Smooth muscle cell (in vitro differentiated cells): ENCODE data around the gene CCDC87. TPM values are rescaled to one million over a fixed set of nuclear protein-coding genes. Genes with fewer than 3 reads are reported as not detected.

Experiments used
- DNase-seq: peaks from one replicate; lab custom pipeline; 2025; ENCODE audit not compliant: unreplicated experiment; lab: John Stamatoyannopoulos, UW
- H2AFZ ChIP-seq: fragments of 200-600 bp; sonication (generic); 2 replicates; pipeline ENCODE4 v1.6.0; 2016; ENCODE audit warnings: antibody characterized with exemption, low read depth, mild to moderate bottlenecking
- H3F3A ChIP-seq: fragments of 200-600 bp; sonication (generic); 2 replicates; pipeline ENCODE4 v1.6.0; 2017; ENCODE audit warnings: antibody characterized with exemption, low read depth
- H3K27ac ChIP-seq: fragments of 200-600 bp; sonication (generic); 2 replicates; pipeline ENCODE4 v1.5.1; 2016; ENCODE audit warnings: low read depth, mild to moderate bottlenecking
- H3K27me3 ChIP-seq: fragments of 200-600 bp; sonication (generic); 2 replicates; pipeline ENCODE4 v1.6.1; 2016; ENCODE audit warnings: low read depth, mild to moderate bottlenecking
- H3K36me3 ChIP-seq: fragments of 200-600 bp; sonication (generic); 2 replicates; pipeline ENCODE4 v1.5.1; 2016; ENCODE audit warnings: low read depth
- H3K4me1 ChIP-seq: fragments of 200-600 bp; sonication (generic); 2 replicates; pipeline ENCODE4 v1.5.1; 2016; ENCODE audit warnings: low read depth
- H3K4me2 ChIP-seq: fragments of 200-600 bp; sonication (generic); 2 replicates; pipeline ENCODE4 v1.6.0; 2016; ENCODE audit warnings: mild to moderate bottlenecking
- H3K4me3 ChIP-seq: fragments of 200-600 bp; sonication (generic); 2 replicates; pipeline ENCODE4 v1.5.1; 2016; ENCODE audit warnings: mild to moderate bottlenecking
- H3K79me2 ChIP-seq: fragments of 200-600 bp; sonication (generic); 2 replicates; pipeline ENCODE4 v1.6.0; 2016; ENCODE audit warnings: low read depth, mild to moderate bottlenecking
- H3K9ac ChIP-seq: fragments of 200-600 bp; sonication (generic); 2 replicates; pipeline ENCODE4 v1.6.0; 2016; ENCODE audit warnings: low read depth
- H3K9me3 ChIP-seq: fragments of 200-600 bp; sonication (generic); replicated peaks from 2 replicates; pipeline ENCODE4 v1.5.1; 2016; ENCODE audit warnings: low read depth
- H4K20me1 ChIP-seq: fragments of 200-600 bp; sonication (generic); 2 replicates; pipeline ENCODE4 v1.6.0; 2016; ENCODE audit warnings: low read depth
- CTCF ChIP-seq: fragments of 200-600 bp; sonication (generic); IDR thresholded peaks from 2 replicates; pipeline ENCODE4 v1.5.1; 2017; ENCODE audit warnings: borderline replicate concordance, mild to moderate bottlenecking, antibody characterized with exemption; ENCODE audit not compliant: insufficient read depth, poor library complexity, severe bottlenecking
- WGBS: methylation state at CpG from one replicate; pipeline ENCODE4 v1.1.7; 2016; ENCODE audit warnings: low lambda C conversion rate; 5-methylcytosine and 5-hydroxymethylcytosine counted together
- polyA plus RNA-seq: library from polyadenylated mRNA; unstranded; fragments of >200 nt; fragmentation: Nextera tagmentation; extraction: Ambion mirVana; gene quantifications from 2 replicates; pipeline ENCODE4 v1.2.1, GENCODE V29; 2016
- total RNA-seq: library from RNA; depleted of rRNA; stranded (reverse); fragments of >200 nt; gene quantifications from 2 replicates; pipeline ENCODE4 v1.2.3, GENCODE V29; 2014

CCDC87 gene
- total and polyA plus RNA-seq, 2 experiments from 2014 or later, result 0.56 to 2.5 TPM

- Histone ChIP-seq H3F3A (no peaks in the 10 kb centered on the region), H3K4me1 (peaks cover 11% of the 10 kb centered on the region), H3K79me2 (no peaks in the 10 kb centered on the region), H3K27me3 (no peaks in the 10 kb centered on the region), H3K36me3 (no peaks in the 10 kb centered on the region), H3K9me3 (no peaks in the 10 kb centered on the region), H3K27ac (no peak overlapping the region), H4K20me1 (no peaks in the 10 kb centered on the region), H3K9ac (no peak overlapping the region), H3K4me3 (no peak overlapping the region), H3K4me2 (no peak overlapping the region), H2AFZ (no peak overlapping the region)
- DNase-seq, result no peak
- WGBS, result 39% methylated on average over 5 of the region's 5 CpGs
- TF ChIP-seq CTCF, result no peak
Measured at GRCh38 chr11:66570079-66570849, 22.6 kb downstream of the CCDC87 start.

- no peak for DNase-seq
- no peaks in the 10 kb centered on the region for H3F3A ChIP-seq
- H3K36me3 ChIP-seq, result no peaks in the 10 kb centered on the region
- TF ChIP-seq CTCF, result no peak
- WGBS, result 94% methylated on average over 7 of the region's 7 CpGs
- no peak overlapping the region for H3K4me2 ChIP-seq
- no peaks in the 10 kb centered on the region for H3K9me3 ChIP-seq
- H2AFZ ChIP-seq, result no peak overlapping the region
- H3K27me3 ChIP-seq, result no peaks in the 10 kb centered on the region
- H3K9ac ChIP-seq, result no peak overlapping the region
- H4K20me1 ChIP-seq, result no peaks in the 10 kb centered on the region
- H3K27ac ChIP-seq, result no peak overlapping the region
- no peak overlapping the region for H3K4me3 ChIP-seq
- peaks cover 11% of the 10 kb centered on the region for H3K4me1 ChIP-seq
- H3K79me2 ChIP-seq, result no peaks in the 10 kb centered on the region
Measured at GRCh38 chr11:66569076-66569475, 23.8 kb downstream of the CCDC87 start.

GRCh38 chr11:66568124-66568916, 24.5 kb downstream of the CCDC87 start, which contains the start of gene CTSF:
Gene CTSF (minus strand): TSS chr11:66568606. CDS start chr11:66568486, 120 bp downstream.
- Histone ChIP-seq H3K79me2 (no peaks in the 10 kb centered on the region), H3K4me1 (peaks cover 11% of the 10 kb centered on the region), H2AFZ (no peak within 1 kb of the TSS), H4K20me1 (no peaks in the 10 kb centered on the region), H3K36me3 (no peaks in the 10 kb centered on the region), H3K9ac (no peak within 1 kb of the TSS), H3K4me2 (no peak within 1 kb of the TSS), H3K27ac (no peak within 1 kb of the TSS), H3K9me3 (no peaks in the 10 kb centered on the region), H3F3A (no peaks in the 10 kb centered on the region), H3K27me3 (no peaks in the 10 kb centered on the region), H3K4me3 (no peak within 1 kb of the TSS)
- no peak for DNase-seq
- WGBS, result 96% methylated on average over 66 of the region's 77 CpGs
- TF ChIP-seq CTCF, result no peak
